K562 (cell line): ENCODE results near the gene SLC9A3.

Experiments
- CBX3 ChIP-seq, 2 experiments: IDR thresholded peaks; 1 replicate in 1 of 2; 2 replicates in 1 of 2; pipeline ENCODE4 v1.6.1; 2012; ENCODE audit warnings: inconsistent platforms in 2 of 2, low read length in 2 of 2, borderline replicate concordance in 1 of 2, control low read depth in 1 of 2
- CSDE1 ChIP-seq, 2 experiments: fragments of 450-650 bp; IDR thresholded peaks; 2 replicates each; pipeline ENCODE4 v1.6.1; 2016; ENCODE audit warnings: mild to moderate bottlenecking in 1 of 2
- E2F6 ChIP-seq, 2 experiments: IDR thresholded peaks; 2 replicates each; pipeline ENCODE4 v1.6.1; 2011; ENCODE audit warnings: borderline replicate concordance in 1 of 2, control low read depth in 1 of 2, low read depth in 1 of 2, low read length in 1 of 2, mild to moderate bottlenecking in 1 of 2, mixed read lengths in 1 of 2, moderate library complexity in 1 of 2; ENCODE audit not compliant: insufficient read depth in 1 of 2, insufficient read length in 1 of 2, poor library complexity in 1 of 2, severe bottlenecking in 1 of 2; ENCODE audit errors: extremely low read depth in 1 of 2
- HNRNPL ChIP-seq: fragments of 200-400 bp; formaldehyde crosslinking; IDR thresholded peaks from 2 replicates; pipeline ENCODE4 v1.6.1; 2017; ENCODE audit warnings: low read depth, mild to moderate bottlenecking, low read length
- JUND ChIP-seq, 2 experiments: IDR thresholded peaks; 2 replicates in 1 of 2; 3 replicates in 1 of 2; pipeline ENCODE4 v1.6.1; 2011; ENCODE audit warnings: borderline replicate concordance in 2 of 2, low read depth in 2 of 2, low read length in 2 of 2, improper control_type of control experiment in 1 of 2, missing biosample characterization in 1 of 2, missing genetic modification characterization in 1 of 2, missing genetic modification reagents in 1 of 2
- SMARCC2 ChIP-seq: fragments of 450-650 bp; IDR thresholded peaks from 2 replicates; pipeline ENCODE4 v1.6.1; 2017; ENCODE audit warnings: antibody characterized with exemption, moderate library complexity, mild to moderate bottlenecking, low read depth
- TF ChIP-seq, protein P1 (sequence below), 3 experiments: IDR thresholded peaks in 2 of 3; conservative IDR thresholded peaks in 1 of 3; 2 replicates each; pipeline ENCODE4 v1.5.1; 2011 to 2012; ENCODE audit warnings: low read length in 3 of 3, mild to moderate bottlenecking in 3 of 3, control low read depth in 2 of 3, improper control_type of control experiment in 1 of 3, inconsistent platforms in 1 of 3, low read depth in 1 of 3, mixed read lengths in 1 of 3, moderate library complexity in 1 of 3; ENCODE audit not compliant: insufficient read depth in 2 of 3

GRCh38 chr5:569358-569867 is 45.2 kb upstream of the SLC9A3 start:
- TF ChIP-seq HNRNPL (no peak), SMARCC2 (no peak), JUND (IDR thresholded peaks at IDR 0.05; ENCODE audit: borderline replicate concordance, low read depth, low read length) (no peak), JUND (tag; IDR thresholded peaks at IDR 0.05; ENCODE audit: borderline replicate concordance, low read depth, low read length) (no peak), CBX3 (IDR thresholded peaks at IDR 0.05; ENCODE audit: borderline replicate concordance in 1 of 2, low read length in 2 of 2) (no peak), E2F6 (IDR thresholded peaks at IDR 0.05; ENCODE audit: borderline replicate concordance in 1 of 2, extremely low read depth in 1 of 2, insufficient read depth in 1 of 2, insufficient read length in 1 of 2, low read depth in 1 of 2, low read length in 1 of 2, poor library complexity in 1 of 2, severe bottlenecking in 1 of 2) (no peak), CSDE1 (IDR thresholded peaks at IDR 0.05) (no peak)
- TF ChIP-seq, protein P1, sequence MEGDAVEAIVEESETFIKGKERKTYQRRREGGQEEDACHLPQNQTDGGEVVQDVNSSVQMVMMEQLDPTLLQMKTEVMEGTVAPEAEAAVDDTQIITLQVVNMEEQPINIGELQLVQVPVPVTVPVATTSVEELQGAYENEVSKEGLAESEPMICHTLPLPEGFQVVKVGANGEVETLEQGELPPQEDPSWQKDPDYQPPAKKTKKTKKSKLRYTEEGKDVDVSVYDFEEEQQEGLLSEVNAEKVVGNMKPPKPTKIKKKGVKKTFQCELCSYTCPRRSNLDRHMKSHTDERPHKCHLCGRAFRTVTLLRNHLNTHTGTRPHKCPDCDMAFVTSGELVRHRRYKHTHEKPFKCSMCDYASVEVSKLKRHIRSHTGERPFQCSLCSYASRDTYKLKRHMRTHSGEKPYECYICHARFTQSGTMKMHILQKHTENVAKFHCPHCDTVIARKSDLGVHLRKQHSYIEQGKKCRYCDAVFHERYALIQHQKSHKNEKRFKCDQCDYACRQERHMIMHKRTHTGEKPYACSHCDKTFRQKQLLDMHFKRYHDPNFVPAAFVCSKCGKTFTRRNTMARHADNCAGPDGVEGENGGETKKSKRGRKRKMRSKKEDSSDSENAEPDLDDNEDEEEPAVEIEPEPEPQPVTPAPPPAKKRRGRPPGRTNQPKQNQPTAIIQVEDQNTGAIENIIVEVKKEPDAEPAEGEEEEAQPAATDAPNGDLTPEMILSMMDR (IDR thresholded peaks at IDR 0.05 in 2 of 3, conservative IDR thresholded peaks at IDR 0.05 in 1 of 3; ENCODE audit: insufficient read depth in 2 of 3, low read depth in 1 of 3, low read length in 3 of 3), result no peak
